ENCODE measurements around the gene WDR18. TPM values are rescaled to one million over a fixed set of nuclear protein-coding genes. Genes with fewer than 3 reads are reported as not detected.
A peak's percentile ranks its signal among the peaks of the same experiment; 100 is the strongest.

WDR18 gene
- polyA plus RNA-seq, 1 donor (not counting 4 experiments of a cell fraction or from before 2014, with no cell fraction given) = 26.3 TPM

- TF ChIP-seq CTCF (optimal IDR thresholded peaks at IDR 0.05 in 1 of 3, IDR thresholded peaks at IDR 0.05 in 1 of 3, conservative IDR thresholded peaks at IDR 0.05 in 1 of 3; ENCODE audit: extremely low read depth in 1 of 3, insufficient read depth in 2 of 3, low read length in 3 of 3) (no peak), EZH2 (IDR thresholded peaks at IDR 0.05; ENCODE audit: low read length) (no peak)
- H3K4me3 ChIP-seq (ENCODE audit: control insufficient read depth in 2 of 3, extremely low read depth in 1 of 3, insufficient read depth in 2 of 3, low read depth in 1 of 3, low read length in 3 of 3) = no peak overlapping the region
- H3K9ac ChIP-seq (ENCODE audit: control insufficient read depth, extremely low read depth, insufficient read depth, low read length) = no peak overlapping the region
- no peaks in the 10 kb centered on the region for H3K36me3 ChIP-seq (ENCODE audit: control insufficient read depth in 2 of 2, extremely low read depth in 1 of 2, insufficient read depth in 2 of 2, low read length in 2 of 2)
- H3K4me1 ChIP-seq (ENCODE audit: control insufficient read depth, extremely low read depth, insufficient read depth, low read length) = peaks cover 6% of the 10 kb centered on the region
- DNase-seq (ENCODE audit: low read depth, low spot score) = no peak
- H3K9me1 ChIP-seq (ENCODE audit: control insufficient read depth, extremely low read depth, insufficient read depth, low read length) = no peaks in the 10 kb centered on the region
- H2AFZ ChIP-seq (ENCODE audit: control insufficient read depth, low read length) = no peak overlapping the region
- no peaks in the 10 kb centered on the region for H3K9me3 ChIP-seq (ENCODE audit: control insufficient read depth, low read depth, low read length)
- peaks cover 4% of the 10 kb centered on the region for H4K20me1 ChIP-seq (ENCODE audit: control insufficient read depth, extremely low read depth, insufficient read depth, low read length)
- no peaks in the 10 kb centered on the region for H3K27me3 ChIP-seq (ENCODE audit: control insufficient read depth, extremely low read depth, insufficient read depth, low read length)
- H3K27ac ChIP-seq (ENCODE audit: control insufficient read depth, insufficient read depth, low read length) = no peak overlapping the region
- peak overlapping the region; percentile 10 for H3K4me2 ChIP-seq (ENCODE audit: control insufficient read depth, extremely low read depth, insufficient read depth, low read depth, low read length)
- dilution Hi-C loops (cut with MboI; ENCODE audit: extremely low pct_ligation_motif_present, low sequenced_read_pairs) = no loop called here
- no peak for FAIRE-seq
- no peaks in the 10 kb centered on the region for H3K79me2 ChIP-seq (ENCODE audit: control insufficient read depth, insufficient read depth, low read length)
These were observed 30.5 kb upstream of the WDR18 start for GRCh38 chr19:953445-954271.

GRCh38 chr19:954272-954671 is 29.9 kb upstream of the WDR18 start:
- H3K36me3 ChIP-seq (ENCODE audit: control insufficient read depth in 2 of 2, extremely low read depth in 1 of 2, insufficient read depth in 2 of 2, low read length in 2 of 2) = no peaks in the 10 kb centered on the region
- no peak overlapping the region for H2AFZ ChIP-seq (ENCODE audit: control insufficient read depth, low read length)
- DNase-seq (ENCODE audit: low read depth, low spot score) (no peak), FAIRE-seq (no peak)
- no peak overlapping the region for H3K4me3 ChIP-seq (ENCODE audit: control insufficient read depth in 2 of 3, extremely low read depth in 1 of 3, insufficient read depth in 2 of 3, low read depth in 1 of 3, low read length in 3 of 3)
- H3K27ac ChIP-seq (ENCODE audit: control insufficient read depth, insufficient read depth, low read length) = no peak overlapping the region
- H3K9me1 ChIP-seq (ENCODE audit: control insufficient read depth, extremely low read depth, insufficient read depth, low read length) = no peaks in the 10 kb centered on the region
- H3K9ac ChIP-seq (ENCODE audit: control insufficient read depth, extremely low read depth, insufficient read depth, low read length) = no peak overlapping the region
- dilution Hi-C loops (cut with MboI; ENCODE audit: extremely low pct_ligation_motif_present, low sequenced_read_pairs) = no loop called here
- no peaks in the 10 kb centered on the region for H3K79me2 ChIP-seq (ENCODE audit: control insufficient read depth, insufficient read depth, low read length)
- H3K4me2 ChIP-seq (ENCODE audit: control insufficient read depth, extremely low read depth, insufficient read depth, low read depth, low read length) = no peak overlapping the region
- H3K27me3 ChIP-seq (ENCODE audit: control insufficient read depth, extremely low read depth, insufficient read depth, low read length) = no peaks in the 10 kb centered on the region
- H3K9me3 ChIP-seq (ENCODE audit: control insufficient read depth, low read depth, low read length) = no peaks in the 10 kb centered on the region
- H3K4me1 ChIP-seq (ENCODE audit: control insufficient read depth, extremely low read depth, insufficient read depth, low read length) = peaks cover 11% of the 10 kb centered on the region
- no peak for TF ChIP-seq EZH2 (IDR thresholded peaks at IDR 0.05; ENCODE audit: low read length)
- no peak for TF ChIP-seq CTCF (optimal IDR thresholded peaks at IDR 0.05 in 1 of 3, IDR thresholded peaks at IDR 0.05 in 1 of 3, conservative IDR thresholded peaks at IDR 0.05 in 1 of 3; ENCODE audit: extremely low read depth in 1 of 3, insufficient read depth in 2 of 3, low read length in 3 of 3)
- peaks cover 4% of the 10 kb centered on the region for H4K20me1 ChIP-seq (ENCODE audit: control insufficient read depth, extremely low read depth, insufficient read depth, low read length)

All from keratinocyte (primary cell).